Mesothelial cell of epicardium (in vitro differentiated cells): Measurements from ENCODE around the gene MRPL20. TPM values are rescaled to one million over a fixed set of nuclear protein-coding genes. Genes with fewer than 3 reads are reported as not detected.

Source experiments
- DNase-seq, 2 experiments: peaks; one replicate each; pipeline ENCODE4 v3.0.0; 2021; ENCODE audit warnings: low spot score in 2 of 2; ENCODE audit not compliant: unreplicated experiment in 2 of 2
- H3K27ac Mint-ChIP-seq: 2 replicates; pipeline ENCODE4 v1.8.0; 2021; ENCODE audit warnings: mixed read lengths
- H3K27me3 Mint-ChIP-seq: 2 replicates; pipeline ENCODE4 v1.8.0; 2021; ENCODE audit warnings: low read depth, mixed read lengths
- H3K36me3 Mint-ChIP-seq: 2 replicates; pipeline ENCODE4 v1.8.0; 2021; ENCODE audit warnings: mixed read lengths
- H3K4me1 Mint-ChIP-seq: 2 replicates; pipeline ENCODE4 v1.8.0; 2021; ENCODE audit warnings: mixed read lengths
- H3K4me3 Mint-ChIP-seq: 2 replicates; pipeline ENCODE4 v1.8.0; 2021; ENCODE audit warnings: mild to moderate bottlenecking, moderate library complexity, mixed read lengths
- H3K9me3 Mint-ChIP-seq: 2 replicates; pipeline ENCODE4 v1.8.0; 2021; ENCODE audit warnings: mixed read lengths
- total RNA-seq: library from RNA; stranded (reverse); gene quantifications from 3 replicates; pipeline ENCODE4 v1.2.1, GENCODE V29; 2021
- TF ChIP-seq, protein P1 (sequence below): fragments of 200-600 bp; sonication (generic); IDR thresholded peaks from one replicate; pipeline ENCODE4 v1.5.0; 2021; ENCODE audit warnings: antibody characterized with exemption; ENCODE audit not compliant: unreplicated experiment

MRPL20 gene
- total RNA-seq, 1 donor from 2014 or later = 94.7 TPM

DNA sequence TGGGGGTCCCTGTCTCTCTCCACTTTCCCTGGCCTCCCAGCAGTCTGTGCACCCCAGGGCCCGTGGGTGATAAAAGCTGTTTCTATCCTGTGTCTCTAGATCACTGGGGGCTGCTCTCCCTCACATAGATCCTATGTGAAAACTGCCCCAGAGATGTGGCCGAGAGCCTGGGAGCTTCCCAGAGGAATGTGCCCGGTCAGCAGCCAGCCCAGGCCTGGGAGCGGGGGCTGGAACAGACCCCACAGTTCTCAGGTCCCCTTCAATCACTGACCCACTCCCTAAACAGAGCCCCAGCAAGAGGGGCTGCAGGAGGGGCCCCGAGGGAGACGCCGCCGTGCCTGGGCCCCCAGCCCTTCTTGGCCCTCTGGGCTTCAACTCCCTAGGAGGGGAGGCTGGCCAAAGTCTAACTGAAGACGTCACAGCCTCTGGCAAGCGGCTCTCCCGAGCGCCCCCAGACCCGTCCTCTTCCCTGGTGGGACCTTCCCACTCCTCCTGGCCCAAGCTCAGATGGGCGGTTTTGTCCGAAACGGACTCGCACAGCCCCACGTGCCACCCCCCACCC lies 49.1 kb downstream of the MRPL20 start:
- Mint-ChIP-seq H3K4me1 (peaks cover 38% of the 10 kb centered on the region), H3K27me3 (peaks cover 2% of the 10 kb centered on the region), H3K4me3 (peak overlapping the region; percentile 78), H3K36me3 (no peaks in the 10 kb centered on the region), H3K27ac (peak overlapping the region; percentile 94), H3K9me3 (no peaks in the 10 kb centered on the region)
- TF ChIP-seq, protein P1, sequence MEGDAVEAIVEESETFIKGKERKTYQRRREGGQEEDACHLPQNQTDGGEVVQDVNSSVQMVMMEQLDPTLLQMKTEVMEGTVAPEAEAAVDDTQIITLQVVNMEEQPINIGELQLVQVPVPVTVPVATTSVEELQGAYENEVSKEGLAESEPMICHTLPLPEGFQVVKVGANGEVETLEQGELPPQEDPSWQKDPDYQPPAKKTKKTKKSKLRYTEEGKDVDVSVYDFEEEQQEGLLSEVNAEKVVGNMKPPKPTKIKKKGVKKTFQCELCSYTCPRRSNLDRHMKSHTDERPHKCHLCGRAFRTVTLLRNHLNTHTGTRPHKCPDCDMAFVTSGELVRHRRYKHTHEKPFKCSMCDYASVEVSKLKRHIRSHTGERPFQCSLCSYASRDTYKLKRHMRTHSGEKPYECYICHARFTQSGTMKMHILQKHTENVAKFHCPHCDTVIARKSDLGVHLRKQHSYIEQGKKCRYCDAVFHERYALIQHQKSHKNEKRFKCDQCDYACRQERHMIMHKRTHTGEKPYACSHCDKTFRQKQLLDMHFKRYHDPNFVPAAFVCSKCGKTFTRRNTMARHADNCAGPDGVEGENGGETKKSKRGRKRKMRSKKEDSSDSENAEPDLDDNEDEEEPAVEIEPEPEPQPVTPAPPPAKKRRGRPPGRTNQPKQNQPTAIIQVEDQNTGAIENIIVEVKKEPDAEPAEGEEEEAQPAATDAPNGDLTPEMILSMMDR = no peak
- DNase-seq = peak in 1 of 2 experiments; percentile 34

DNA sequence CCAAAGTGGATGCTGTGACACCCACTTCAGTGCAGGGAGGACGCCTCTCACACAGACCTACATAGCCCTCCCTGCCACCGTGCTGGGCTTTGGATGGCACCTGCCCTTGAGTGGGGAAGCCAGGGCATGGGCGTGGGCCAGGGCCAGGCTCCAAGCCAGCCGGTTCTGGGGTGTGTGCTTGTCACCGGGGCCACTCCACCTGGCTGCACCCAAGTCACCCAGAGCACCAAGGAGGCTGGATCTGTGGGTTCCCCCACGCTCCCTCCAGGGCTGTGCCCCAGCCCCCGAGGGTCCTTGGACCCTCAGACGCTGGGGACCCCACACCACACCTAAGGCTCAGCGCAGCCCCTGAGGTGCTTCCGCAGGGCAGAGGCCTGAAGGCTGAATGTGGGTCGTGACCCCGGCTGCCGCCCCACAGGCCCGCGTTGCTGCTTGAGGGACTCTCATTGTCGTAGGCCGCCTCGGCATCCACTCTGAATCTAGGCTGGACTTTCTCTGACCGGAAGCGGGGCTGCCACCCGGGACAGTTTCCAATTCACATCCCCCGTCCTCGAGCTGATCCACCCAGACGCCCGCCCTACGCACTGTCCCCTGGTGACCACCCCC lies 50.2 kb downstream of the MRPL20 start:
- peak overlapping the region; percentile 94 for H3K27ac Mint-ChIP-seq
- peaks cover 44% of the 10 kb centered on the region for H3K4me1 Mint-ChIP-seq
- peaks cover 2% of the 10 kb centered on the region for H3K36me3 Mint-ChIP-seq
- H3K9me3 Mint-ChIP-seq = no peaks in the 10 kb centered on the region
- no peak for DNase-seq
- TF ChIP-seq, protein P1 = no peak
- peak overlapping the region; percentile 78 for H3K4me3 Mint-ChIP-seq
- peaks cover 4% of the 10 kb centered on the region for H3K27me3 Mint-ChIP-seq

DNA sequence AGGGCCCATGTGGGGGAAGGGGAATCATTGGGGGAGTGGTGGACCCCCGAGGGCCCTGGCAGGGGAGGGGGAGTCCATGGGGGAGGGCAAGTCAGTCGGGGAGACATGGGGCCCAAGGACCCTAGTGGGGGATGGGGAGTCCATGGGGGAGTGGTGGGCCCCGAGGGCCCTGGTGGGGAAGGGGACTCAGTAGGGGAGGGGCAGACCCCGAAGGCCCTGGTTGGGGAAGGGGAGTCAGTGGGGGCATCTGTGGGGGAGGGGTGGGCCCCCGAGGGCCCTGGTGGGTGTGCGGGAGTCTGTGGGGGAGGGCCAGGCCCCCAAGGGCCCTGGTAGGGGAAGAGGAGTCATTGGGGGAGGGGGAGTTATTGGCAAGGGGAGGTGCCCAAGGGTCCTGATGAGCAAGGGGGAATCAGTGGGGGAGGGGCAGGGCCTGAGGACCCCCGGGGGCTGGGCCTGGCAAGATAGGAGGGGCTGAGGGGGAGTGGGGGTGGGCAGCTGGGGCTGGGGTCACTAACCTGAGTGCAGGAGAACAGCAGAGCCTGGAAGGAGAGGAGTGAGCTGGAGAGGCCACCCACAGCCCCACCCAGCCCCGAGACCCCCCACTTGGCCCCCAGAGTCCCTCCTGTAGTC lies 50.8 kb downstream of the MRPL20 start:
- TF ChIP-seq, protein P1 = no peak
- peaks cover 2% of the 10 kb centered on the region for H3K36me3 Mint-ChIP-seq
- DNase-seq = no peak
- no peaks in the 10 kb centered on the region for H3K9me3 Mint-ChIP-seq
- H3K4me3 Mint-ChIP-seq = peak overlapping the region; percentile 78
- H3K27me3 Mint-ChIP-seq = peaks cover 4% of the 10 kb centered on the region
- H3K4me1 Mint-ChIP-seq = peaks cover 43% of the 10 kb centered on the region
- no peak overlapping the region for H3K27ac Mint-ChIP-seq

GRCh38 chr1:1355416-1355815 lies 51.7 kb downstream of the MRPL20 start:
- DNase-seq = no peak
- H3K27me3 Mint-ChIP-seq = peaks cover 4% of the 10 kb centered on the region
- TF ChIP-seq, protein P1 = no peak
- no peaks in the 10 kb centered on the region for H3K9me3 Mint-ChIP-seq
- H3K4me3 Mint-ChIP-seq = no peak overlapping the region
- peaks cover 2% of the 10 kb centered on the region for H3K36me3 Mint-ChIP-seq
- peaks cover 37% of the 10 kb centered on the region for H3K4me1 Mint-ChIP-seq
- no peak overlapping the region for H3K27ac Mint-ChIP-seq

DNA sequence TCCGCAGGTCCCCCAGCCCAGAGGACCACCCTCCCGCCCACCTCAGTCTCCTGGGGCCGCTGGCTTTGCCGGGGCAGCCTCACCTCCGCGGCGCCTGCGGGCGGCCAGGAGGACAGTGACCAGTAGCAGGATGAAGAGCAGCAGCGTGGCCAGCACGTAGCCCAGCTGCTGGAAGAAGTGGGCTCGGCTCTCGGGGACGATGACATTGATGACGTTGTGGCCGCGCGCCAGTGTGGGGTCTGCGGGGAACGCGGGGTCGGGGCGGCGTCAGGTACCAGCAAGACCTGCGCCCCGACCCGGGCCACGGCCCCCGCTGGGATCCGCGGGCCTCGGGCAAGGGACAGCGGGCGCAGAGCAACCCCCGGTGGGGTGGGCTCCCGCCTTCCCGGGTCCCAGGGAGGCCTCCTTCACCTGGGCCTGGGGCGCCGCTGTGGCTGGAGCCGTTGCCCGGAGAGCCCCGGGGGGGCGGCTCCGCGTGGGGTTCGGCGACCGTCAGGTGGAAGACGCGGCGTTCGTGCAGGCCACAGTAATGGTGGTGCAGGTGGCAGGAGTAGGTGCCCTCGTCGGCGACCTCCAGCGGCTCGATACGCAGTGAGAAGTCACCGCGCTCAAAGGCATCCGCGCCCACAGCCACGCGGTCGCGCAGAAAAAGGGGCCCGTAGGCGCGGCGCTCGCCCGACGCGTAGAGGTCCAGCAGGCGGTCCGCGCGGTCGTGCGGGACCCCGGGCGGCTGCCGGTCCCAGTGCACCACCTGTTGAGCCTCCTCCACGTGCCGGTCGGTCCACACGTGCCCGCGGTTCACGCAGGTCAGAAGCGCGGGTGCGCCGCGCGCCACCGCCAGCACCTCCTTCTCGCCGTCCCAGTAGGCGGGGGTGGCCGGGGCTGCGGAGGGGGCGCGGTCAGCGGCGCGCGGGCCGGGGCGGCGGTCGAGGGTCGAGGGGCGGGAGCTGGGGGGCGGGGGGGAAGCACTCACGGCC lies 52.5 kb downstream of the MRPL20 start:
- H3K27me3 Mint-ChIP-seq = peaks cover 4% of the 10 kb centered on the region
- H3K27ac Mint-ChIP-seq = no peak overlapping the region
- TF ChIP-seq, protein P1 = no peak
- no peaks in the 10 kb centered on the region for H3K9me3 Mint-ChIP-seq
- H3K4me3 Mint-ChIP-seq = peak overlapping the region; percentile 52
- H3K36me3 Mint-ChIP-seq = peaks cover 2% of the 10 kb centered on the region
- DNase-seq = no peak
- peaks cover 33% of the 10 kb centered on the region for H3K4me1 Mint-ChIP-seq
